Heart right ventricle (tissue), 16 donors: Measurements from ENCODE around the gene ZNF79. TPM values are rescaled to one million over a fixed set of nuclear protein-coding genes. Genes with fewer than 3 reads are reported as not detected.

Experiments
- ATAC-seq, 8 donors: fragments of 200-7000 bp; cut with Tn5 transposase; one replicate each; pipeline ENCODE4 v1.9.1; 2020; ENCODE audit warnings: mild to moderate bottlenecking in 8 of 8, moderate library complexity in 8 of 8, moderate number of reproducible peaks in 1 of 8
- DNase-seq, 2 donors: peaks; one replicate each; pipeline ENCODE4 v3.0.0-alpha.2; 2020
- H3K27ac ChIP-seq, 10 donors: fragments of 200-600 bp; sonication (generic) in 2 of 10; one replicate each; pipeline versions ENCODE4 v1.5.0 to v1.8.0; 2020 to 2022; ENCODE audit warnings: mild to moderate bottlenecking in 3 of 10
- H3K27me3 ChIP-seq, 7 donors: fragments of 200-600 bp; one replicate each; pipeline ENCODE4 v1.8.0; 2021 to 2022; ENCODE audit warnings: mild to moderate bottlenecking in 2 of 7
- H3K36me3 ChIP-seq, 9 donors: fragments of 200-600 bp; sonication (generic) in 1 of 9; one replicate each; pipeline versions ENCODE4 v1.5.0 to v1.8.0; 2020 to 2022; ENCODE audit warnings: mild to moderate bottlenecking in 2 of 9
- H3K4me1 ChIP-seq, 9 donors: fragments of 200-600 bp; sonication (generic) in 1 of 9; one replicate each; pipeline versions ENCODE4 v1.5.0 to v1.8.0; 2020 to 2022; ENCODE audit warnings: mild to moderate bottlenecking in 4 of 9
- H3K4me3 ChIP-seq, 10 donors: fragments of 200-600 bp; sonication (generic) in 2 of 10; one replicate each; pipeline versions ENCODE4 v1.5.0 to v1.8.0; 2020 to 2022; ENCODE audit warnings: mild to moderate bottlenecking in 7 of 10, moderate library complexity in 2 of 10
- H3K9me3 ChIP-seq, 11 donors: fragments of 200-600 bp in 10 of 11; sonication (generic) in 2 of 11; one replicate each; pipeline versions ENCODE4 v1.5.0 to v1.8.0; 2013 to 2022; ENCODE audit warnings: mild to moderate bottlenecking in 2 of 11, control low read depth in 1 of 11, moderate library complexity in 1 of 11
- WGBS, 2 donors: extraction: QIAGEN DNeasy Blood & Tissue Kit; methylation state at CpG; one replicate each; pipeline ENCODE4 v1.1.7; 2013; ENCODE audit warnings: inconsistent platforms in 1 of 2; 5-methylcytosine and 5-hydroxymethylcytosine counted together
- intact Hi-C, 10 donors: fragments of 100-400 bp; cut with DNase I; formaldehyde crosslinking; loops; one replicate each; pipeline versions ENCODE4 v1.11.1 to v1.14.2; 2022
- polyA plus RNA-seq, 2 donors: library from polyadenylated mRNA; stranded (reverse); fragments of 200-250 nt; gene quantifications; one replicate each; pipeline ENCODE4 v1.2.3, GENCODE V29; 2013
- total RNA-seq, 10 donors: library from RNA; stranded (reverse); fragmentation: NEBNext Ultra II Directional in 3 of 10; extraction: Animal tissue kit (Norgen Biotek cat#: 25700) in 3 of 10; gene quantifications; one replicate each; pipeline versions ENCODE4 v1.2.1 to v1.2.4, GENCODE V29; 2021 to 2023
- TF ChIP-seq, protein P1 (sequence below), 9 donors: fragments of 200-600 bp; sonication (generic) in 2 of 9; IDR thresholded peaks; one replicate each; pipeline versions ENCODE4 v1.5.0 to v1.8.0; 2021 to 2022; ENCODE audit warnings: antibody characterized with exemption in 9 of 9, mild to moderate bottlenecking in 5 of 9, moderate library complexity in 1 of 9
- donor health status: Arrhythmogenic right ventricular cardiomyopathy.
- donor health status: ischemic (EF 13 %, LVEDD 7.1; RV severe dilation, severe dysfunction).
- donor health status: healthy with polysubstance abuse.
- donor health status: DM: no; HTN: yes; CAD: no.
- donor health status: DM: no; HTN: no; CAD: no.
- donor health status: ischemic (EF 25% LVEDD 6.9; RV normal size, moderate dysfunction).
- donor health status: ischemic (EF 25% LVEDD 5.7; RV mildly dilated, moderate dysfunction).
- donor health status: healthy.
- donor health status: DM: yes; HTN: yes; CAD: no.
- donor health status: Ischemic cardiomyopathy.
- donor health status: ischemic (EF 35%, LVEDD 5.7; RV mildly dilated, moderate dysfunction).
- donor health status: nonischemic (EF 11% LVEDD 7.7; RV severe dilation, severe dysfunction).
- donor health status: DM: yes; HTN: yes; CAD: no.
- donor health status: PGD.
- donor health status: ischemic (EF 29% LVEDD 5.4; RV normal size, mild dysfunction).
- donor health status: nonischemic (EF 23%, LVEDD 6.1; RV moderate dilation, normal function).

ZNF79 gene
- total and polyA plus RNA-seq, 12 donors, result 2.1 to 8.3 (median 5.8) TPM

DNA sequence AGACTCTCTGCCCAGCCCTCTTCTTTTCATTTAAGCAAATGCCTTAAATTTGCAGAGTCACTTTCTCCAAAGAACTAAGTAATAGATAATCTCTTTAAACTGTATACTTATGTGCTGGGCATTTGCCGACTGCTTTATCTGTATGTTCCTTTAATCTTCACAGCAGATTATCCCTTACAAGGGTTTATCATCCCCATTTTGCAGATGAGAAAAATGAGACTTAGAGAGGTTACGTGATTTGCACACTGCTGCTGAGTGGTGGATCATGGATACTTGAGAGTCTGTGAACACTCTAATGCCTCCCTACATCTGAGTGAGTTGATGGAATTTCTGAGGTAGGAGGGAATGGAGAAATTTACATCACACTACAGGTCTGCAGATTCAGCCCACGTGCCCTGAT, 4.2 kb downstream of the ZNF79 start:
- Histone ChIP-seq H3K4me1 (peaks cover 7 to 35% (median 21%) of the 10 kb centered on the region in 9 donors), H3K27me3 (no peaks in the 10 kb centered on the region), H3K27ac (no peak overlapping the region), H3K9me3 (no peaks in the 10 kb centered on the region), H3K4me3 (no peak overlapping the region), H3K36me3 (peaks cover 0 to 64% (median 21%) of the 10 kb centered on the region in 9 donors)
- ATAC-seq (no peak), DNase-seq (no peak)
- WGBS, 2 donors, result 85 to 87% methylated on average over 3 of the region's 3 CpGs
- TF ChIP-seq, protein P1, sequence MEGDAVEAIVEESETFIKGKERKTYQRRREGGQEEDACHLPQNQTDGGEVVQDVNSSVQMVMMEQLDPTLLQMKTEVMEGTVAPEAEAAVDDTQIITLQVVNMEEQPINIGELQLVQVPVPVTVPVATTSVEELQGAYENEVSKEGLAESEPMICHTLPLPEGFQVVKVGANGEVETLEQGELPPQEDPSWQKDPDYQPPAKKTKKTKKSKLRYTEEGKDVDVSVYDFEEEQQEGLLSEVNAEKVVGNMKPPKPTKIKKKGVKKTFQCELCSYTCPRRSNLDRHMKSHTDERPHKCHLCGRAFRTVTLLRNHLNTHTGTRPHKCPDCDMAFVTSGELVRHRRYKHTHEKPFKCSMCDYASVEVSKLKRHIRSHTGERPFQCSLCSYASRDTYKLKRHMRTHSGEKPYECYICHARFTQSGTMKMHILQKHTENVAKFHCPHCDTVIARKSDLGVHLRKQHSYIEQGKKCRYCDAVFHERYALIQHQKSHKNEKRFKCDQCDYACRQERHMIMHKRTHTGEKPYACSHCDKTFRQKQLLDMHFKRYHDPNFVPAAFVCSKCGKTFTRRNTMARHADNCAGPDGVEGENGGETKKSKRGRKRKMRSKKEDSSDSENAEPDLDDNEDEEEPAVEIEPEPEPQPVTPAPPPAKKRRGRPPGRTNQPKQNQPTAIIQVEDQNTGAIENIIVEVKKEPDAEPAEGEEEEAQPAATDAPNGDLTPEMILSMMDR (IDR thresholded peaks at IDR 0.05), result no peak
- intact Hi-C loops, result loop anchor here in 2 of 10 donors (1.0 to 10.0 kb wide), 2 partner anchors 25 to 204 kb away; no protein-coding TSS in a partner anchor

GRCh38 chr9:127430415-127430814, 6.2 kb downstream of the ZNF79 start:
- DNase-seq (no peak), ATAC-seq (no peak)
- Histone ChIP-seq H3K36me3 (peaks cover 1 to 84% (median 40%) of the 10 kb centered on the region in 9 donors), H3K4me1 (peaks cover 2 to 26% (median 10%) of the 10 kb centered on the region in 9 donors), H3K27ac (no peak overlapping the region), H3K4me3 (no peak overlapping the region), H3K27me3 (no peaks in the 10 kb centered on the region), H3K9me3 (no peaks in the 10 kb centered on the region)
- intact Hi-C loops, result no loop called here
- TF ChIP-seq, protein P1 (IDR thresholded peaks at IDR 0.05), result no peak
- WGBS, 2 donors, result 94 to 96% methylated on average over 8 of the region's 8 CpGs

DNA sequence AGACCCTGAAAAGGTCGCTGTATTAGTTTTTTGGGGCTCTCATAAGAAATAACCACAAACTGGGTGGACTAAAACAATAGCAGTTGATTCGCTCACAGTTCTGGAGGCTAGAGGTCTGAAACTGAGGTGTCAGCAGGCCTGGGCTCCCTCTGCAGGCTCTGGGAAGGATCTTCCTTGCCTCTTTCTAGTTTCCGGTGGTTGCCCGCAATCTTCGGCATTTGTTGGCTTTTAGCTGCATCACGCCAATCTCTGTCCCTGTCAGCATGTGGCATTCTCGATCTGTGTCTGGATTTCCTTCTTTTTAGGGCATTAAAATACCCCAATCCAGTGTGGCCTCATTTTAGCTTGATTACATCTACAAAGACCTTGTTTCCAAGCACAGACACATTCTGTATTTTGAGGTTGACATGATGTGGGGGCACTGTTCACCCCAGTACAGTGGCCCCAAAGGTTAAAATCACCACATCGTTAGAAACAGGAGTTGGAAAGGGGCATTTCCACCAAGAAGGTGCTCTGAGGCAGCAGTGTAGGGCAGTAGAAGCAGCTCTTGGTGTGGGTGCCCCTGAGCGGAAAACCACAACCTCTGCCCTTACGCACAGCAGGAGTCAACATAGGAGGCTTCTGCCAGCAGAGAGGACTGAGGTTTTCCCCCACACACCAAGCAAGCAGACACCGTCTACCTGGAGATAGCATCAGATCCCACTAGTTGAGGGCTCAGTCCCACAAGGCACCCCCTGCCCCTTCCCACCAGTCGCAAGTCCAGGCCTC, 13.5 kb downstream of the ZNF79 start:
- Histone ChIP-seq H3K4me1 (no peaks in the 10 kb centered on the region), H3K4me3 (no peak overlapping the region), H3K27me3 (no peaks in the 10 kb centered on the region), H3K36me3 (peaks cover 10 to 100% (median 87%) of the 10 kb centered on the region in 9 donors), H3K27ac (no peak overlapping the region), H3K9me3 (no peaks in the 10 kb centered on the region)
- DNase-seq, result no peak
- 87 to 90% methylated on average over 12 of the region's 12 CpGs for WGBS, 2 donors
- TF ChIP-seq, protein P1 (IDR thresholded peaks at IDR 0.05), result no peak
- no peak for ATAC-seq
- intact Hi-C loops, result loop anchor here in 1 of 10 donors (5.0 kb wide), 1 partner anchor 1090 kb away; no protein-coding TSS in a partner anchor

DNA sequence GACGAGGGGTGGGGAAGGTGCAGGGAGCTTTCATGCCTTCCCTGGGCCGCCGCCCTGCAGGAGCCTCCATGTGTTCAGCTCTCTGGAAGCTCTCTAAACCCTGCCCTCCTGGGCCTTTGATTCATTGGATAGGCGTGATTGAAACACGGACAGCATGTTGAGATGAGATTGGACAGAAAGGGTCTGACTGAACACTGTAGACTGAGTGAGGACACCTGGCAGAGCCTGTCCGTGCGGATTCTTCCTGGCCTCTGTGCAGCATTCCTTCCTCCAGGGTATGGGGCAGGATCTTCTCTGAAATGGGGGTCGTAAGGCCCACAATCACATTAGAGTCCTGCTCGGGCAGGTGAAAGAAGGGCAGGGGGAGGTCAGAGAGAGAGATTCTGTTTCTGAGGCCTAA, 14.2 kb downstream of the ZNF79 start:
- ATAC-seq (no peak), DNase-seq (no peak)
- no peak overlapping the region for H3K27ac ChIP-seq
- no peaks in the 10 kb centered on the region for H3K9me3 ChIP-seq
- no peaks in the 10 kb centered on the region for H3K4me1 ChIP-seq
- no peak overlapping the region for H3K4me3 ChIP-seq
- H3K36me3 ChIP-seq, result peaks cover 10 to 100% (median 91%) of the 10 kb centered on the region in 9 donors
- 93 to 94% methylated on average over 9 of the region's 9 CpGs for WGBS, 2 donors
- H3K27me3 ChIP-seq, result no peaks in the 10 kb centered on the region
- intact Hi-C loops, result loop anchor here in 1 of 10 donors (5.0 kb wide), 1 partner anchor 1089 kb away; no protein-coding TSS in a partner anchor
- TF ChIP-seq, protein P1 (IDR thresholded peaks at IDR 0.05), result no peak
